Astrocyte of the cerebellum (primary cell): Measurements from ENCODE around the gene ZNF296.

Experiments used
- DNase-seq: peaks from one replicate; pipeline ENCODE4 v3.0.0-alpha.2; 2011; ENCODE audit warnings: low read depth
- H3K4me3 ChIP-seq: 2 replicates; pipeline ENCODE4 v1.5.1; 2011; ENCODE audit warnings: mild to moderate bottlenecking, low read depth, low read length, moderate library complexity
- in situ Hi-C: cut with HindIII; loops from 2 replicates; pipeline ENCODE4 v1.10.0; 2017; ENCODE audit warnings: low sequenced_read_pairs
- TF ChIP-seq, protein P1 (sequence below): IDR thresholded peaks from 2 replicates; pipeline ENCODE4 v1.5.1; 2012; ENCODE audit warnings: low read length, low read depth, moderate library complexity, mild to moderate bottlenecking; ENCODE audit errors: missing control alignments

The ZNF296 gene

DNA sequence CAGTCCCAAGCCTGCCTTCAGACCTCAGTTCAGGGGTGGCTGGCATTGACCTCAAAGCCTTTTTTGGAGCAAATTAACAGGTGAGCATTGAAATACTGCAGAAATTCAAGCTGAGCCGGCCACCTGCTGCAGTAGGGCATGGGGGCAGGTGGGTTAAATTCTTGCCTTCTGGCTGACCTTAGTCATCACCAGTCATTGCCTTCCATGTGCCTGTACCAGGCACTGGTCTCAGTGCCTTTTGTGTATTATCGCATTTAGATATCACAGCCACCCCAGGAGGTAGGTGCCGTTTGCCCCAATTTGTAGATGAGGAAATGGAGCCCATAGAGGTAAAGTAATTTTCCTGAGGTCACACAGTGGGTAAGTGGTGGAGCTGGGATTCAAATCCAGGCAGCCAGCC is 23.9 kb upstream of the ZNF296 start:
- no peak overlapping the region for H3K4me3 ChIP-seq
- in situ Hi-C loops = loop anchor here (25.0 kb wide), 1 partner anchor 137 kb away; the partner anchor contains the start of gene EXOC3L2
- no peak for DNase-seq
- TF ChIP-seq, protein P1, sequence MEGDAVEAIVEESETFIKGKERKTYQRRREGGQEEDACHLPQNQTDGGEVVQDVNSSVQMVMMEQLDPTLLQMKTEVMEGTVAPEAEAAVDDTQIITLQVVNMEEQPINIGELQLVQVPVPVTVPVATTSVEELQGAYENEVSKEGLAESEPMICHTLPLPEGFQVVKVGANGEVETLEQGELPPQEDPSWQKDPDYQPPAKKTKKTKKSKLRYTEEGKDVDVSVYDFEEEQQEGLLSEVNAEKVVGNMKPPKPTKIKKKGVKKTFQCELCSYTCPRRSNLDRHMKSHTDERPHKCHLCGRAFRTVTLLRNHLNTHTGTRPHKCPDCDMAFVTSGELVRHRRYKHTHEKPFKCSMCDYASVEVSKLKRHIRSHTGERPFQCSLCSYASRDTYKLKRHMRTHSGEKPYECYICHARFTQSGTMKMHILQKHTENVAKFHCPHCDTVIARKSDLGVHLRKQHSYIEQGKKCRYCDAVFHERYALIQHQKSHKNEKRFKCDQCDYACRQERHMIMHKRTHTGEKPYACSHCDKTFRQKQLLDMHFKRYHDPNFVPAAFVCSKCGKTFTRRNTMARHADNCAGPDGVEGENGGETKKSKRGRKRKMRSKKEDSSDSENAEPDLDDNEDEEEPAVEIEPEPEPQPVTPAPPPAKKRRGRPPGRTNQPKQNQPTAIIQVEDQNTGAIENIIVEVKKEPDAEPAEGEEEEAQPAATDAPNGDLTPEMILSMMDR = no peak

DNA sequence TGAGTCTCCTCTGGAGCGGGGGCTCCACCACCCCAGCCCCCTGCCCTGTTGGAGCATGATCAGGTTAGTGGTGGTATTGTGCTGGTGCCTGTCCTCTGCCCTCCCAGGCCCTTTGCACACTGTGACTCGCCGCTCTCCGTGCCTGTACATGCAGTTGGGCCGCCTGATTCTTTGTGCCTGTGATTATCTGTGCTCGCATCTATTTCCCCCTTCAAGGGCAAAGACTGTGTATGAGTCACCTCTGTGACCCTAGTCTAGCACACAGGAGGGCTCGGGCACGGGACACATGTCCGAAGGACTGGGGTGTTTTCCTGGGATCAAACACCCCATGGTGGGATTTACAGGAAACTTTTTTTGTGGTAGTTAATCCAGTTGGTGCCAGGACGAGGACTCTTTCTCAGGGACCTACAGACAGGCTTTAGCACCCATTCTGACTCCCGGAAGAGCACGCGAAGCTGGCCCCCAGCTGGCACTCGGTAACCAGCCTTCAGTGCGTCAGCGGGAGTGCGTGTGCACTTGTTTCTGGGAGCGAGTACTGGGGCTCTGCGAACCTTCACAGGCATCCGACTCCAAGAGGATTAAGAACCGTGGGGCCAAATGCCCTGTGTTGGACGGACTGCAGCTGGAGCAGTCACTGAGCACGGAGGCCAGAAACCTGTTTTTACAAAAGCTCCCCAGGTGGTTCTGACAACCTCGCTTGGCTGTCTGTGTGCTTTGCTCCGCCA is 23.4 kb upstream of the ZNF296 start:
- TF ChIP-seq, protein P1 = no peak
- H3K4me3 ChIP-seq = no peak overlapping the region
- in situ Hi-C loops = loop anchor here (25.0 kb wide), 1 partner anchor 138 kb away; the partner anchor contains the start of gene EXOC3L2
- DNase-seq = no peak

GRCh38 chr19:45098521-45099466 is 22.5 kb upstream of the ZNF296 start:
- peak overlapping the region; percentile 17 for H3K4me3 ChIP-seq
- peak; percentile 49 for DNase-seq
- in situ Hi-C loops = no loop called here
- TF ChIP-seq, protein P1 = no peak

DNA sequence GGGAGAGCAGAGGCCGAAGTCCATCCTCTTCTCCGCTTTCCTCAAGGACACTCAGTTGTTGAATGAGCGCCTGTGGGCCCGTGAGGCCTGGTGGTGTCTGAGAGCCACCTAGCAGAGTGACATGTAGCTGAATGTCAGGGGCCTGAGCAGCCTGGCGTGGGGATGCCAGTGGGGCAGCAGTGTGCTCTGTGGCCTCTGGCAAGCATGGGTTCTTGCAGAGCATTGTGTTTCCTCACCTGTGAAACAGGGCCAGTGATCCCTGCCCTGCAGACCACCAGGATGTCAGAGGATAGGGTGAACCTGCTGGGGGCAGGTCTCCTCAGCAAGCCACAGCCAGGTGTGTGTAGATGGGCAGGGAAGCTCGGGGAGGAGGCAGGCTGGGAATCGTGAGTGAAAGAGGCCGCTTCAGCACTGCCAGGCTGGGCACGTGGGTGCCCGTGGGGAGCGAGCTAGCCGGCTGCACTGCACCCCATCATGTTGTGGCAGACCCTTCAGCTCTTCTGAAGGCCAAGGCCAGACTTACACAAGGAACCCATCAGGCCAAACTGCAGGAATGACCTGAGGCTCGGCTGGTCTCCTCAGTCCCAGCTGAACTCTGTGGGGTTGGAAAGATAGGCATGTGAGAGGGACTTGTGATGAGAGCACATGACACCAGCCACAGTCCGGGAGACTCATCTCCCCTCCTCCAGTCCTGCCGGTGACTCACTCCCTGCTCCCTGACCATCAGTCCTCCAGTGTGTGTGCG is 21.7 kb upstream of the ZNF296 start:
- peak; percentile 82 for DNase-seq
- peak overlapping the region; percentile 17 for H3K4me3 ChIP-seq
- in situ Hi-C loops = no loop called here
- TF ChIP-seq, protein P1 = no peak

DNA sequence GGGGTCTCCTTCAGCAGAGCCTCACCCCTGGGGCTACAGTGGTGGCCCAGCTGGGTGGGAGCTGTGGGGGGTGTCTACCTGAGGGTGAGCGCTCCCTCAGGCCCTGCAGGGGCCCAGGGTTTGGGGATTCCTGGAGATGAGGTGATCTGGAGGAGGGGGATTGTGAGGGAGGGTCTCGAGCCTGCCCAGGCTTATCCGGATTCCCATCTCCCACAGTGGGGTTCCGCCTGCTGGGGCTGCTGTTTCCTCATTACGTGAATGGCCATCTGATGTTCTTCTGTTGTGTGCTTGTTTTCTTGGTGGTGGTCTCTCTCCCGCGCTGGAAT is 21.1 kb upstream of the ZNF296 start:
- in situ Hi-C loops = no loop called here
- TF ChIP-seq, protein P1 = no peak
- no peak overlapping the region for H3K4me3 ChIP-seq
- no peak for DNase-seq

- no peak overlapping the region for H3K4me3 ChIP-seq
- DNase-seq = no peak
- TF ChIP-seq, protein P1 = no peak
- in situ Hi-C loops = no loop called here
Observed at GRCh38 chr19:45096700-45097099, 20.4 kb upstream of the ZNF296 start.
